T-cell (primary cell): Measurements from ENCODE around the gene DNAH6. TPM values are rescaled to one million over a fixed set of nuclear protein-coding genes. Genes with fewer than 3 reads are reported as not detected.

Experiments used
- ATAC-seq, 4 experiments: fragments of 200-7000 bp in 3 of 4; fragments of 150-1000 bp in 1 of 4; cut with Tn5 transposase; replicated peaks in 1 of 4; 1 replicate in 3 of 4; 2 replicates in 1 of 4; pipeline ENCODE4 v1.10.0; 2021; ENCODE audit warnings: moderate library complexity in 3 of 4, mild to moderate bottlenecking in 2 of 4, moderate number of reproducible peaks in 1 of 4
- CTCF ChIA-PET, 2 donors: fragments of 300-600 bp; sonication (Branson Sonifier 250); formaldehyde crosslinking; loops; one replicate each; lab custom pipeline; 2022; ENCODE audit warnings: antibody characterized with exemption in 2 of 2; lab: Charles Lee
- POLR2A ChIA-PET, 2 donors: fragments of 300-600 bp; sonication (Branson Sonifier 250); formaldehyde crosslinking; loops; one replicate each; lab custom pipeline; 2022; ENCODE audit warnings: antibody characterized with exemption in 2 of 2; lab: Charles Lee
- DNase-seq, 35 experiments: peaks; one replicate each; pipeline versions ENCODE4 v3.0.0 to v3.0.0-alpha.2; 2013 to 2023
- H3K27ac ChIP-seq: one replicate; pipeline ENCODE4 v1.5.1; 2013; ENCODE audit warnings: low read length
- H3K27me3 ChIP-seq, 2 experiments: replicated peaks in 1 of 2; 1 replicate in 1 of 2; 2 replicates in 1 of 2; pipeline versions ENCODE4 v1.6.1 to v1.7.0; 2013; ENCODE audit warnings: low read length in 1 of 2, mixed read lengths in 1 of 2; ENCODE audit not compliant: control insufficient read depth in 2 of 2, insufficient read depth in 2 of 2; ENCODE audit errors: extremely low read depth in 1 of 2
- H3K36me3 ChIP-seq, 2 donors: 1 replicate in 1 of 2; 2 replicates in 1 of 2; pipeline versions ENCODE4 v1.6.1 to v1.7.0; 2013; ENCODE audit warnings: low read length in 1 of 2; ENCODE audit not compliant: control insufficient read depth in 2 of 2, insufficient read depth in 1 of 2; ENCODE audit errors: extremely low read depth in 1 of 2
- H3K4me1 ChIP-seq, 2 experiments: 1 replicate in 1 of 2; 2 replicates in 1 of 2; pipeline versions ENCODE4 v1.6.1 to v1.7.0; 2013; ENCODE audit warnings: low read length in 2 of 2, mixed read lengths in 1 of 2; ENCODE audit not compliant: insufficient read depth in 2 of 2, control insufficient read depth in 1 of 2; ENCODE audit errors: extremely low read depth in 1 of 2
- H3K4me3 ChIP-seq, 2 donors: 1 replicate in 1 of 2; 2 replicates in 1 of 2; pipeline versions ENCODE4 v1.5.1 to v1.7.0; 2013; ENCODE audit warnings: mild to moderate bottlenecking in 2 of 2, low read length in 1 of 2, moderate library complexity in 1 of 2; ENCODE audit not compliant: control insufficient read depth in 1 of 2; ENCODE audit errors: extremely low read depth in 1 of 2
- H3K9me3 ChIP-seq: 2 replicates; pipeline ENCODE4 v1.7.0; 2013
- H3K27ac Mint-ChIP-seq, 2 donors: one replicate each; pipeline ENCODE4 v1.8.0; 2020 to 2021; ENCODE audit warnings: mild to moderate bottlenecking in 2 of 2, mixed read lengths in 2 of 2
- H3K27me3 Mint-ChIP-seq, 2 donors: one replicate each; pipeline ENCODE4 v1.8.0; 2021 to 2022; ENCODE audit warnings: mixed read lengths in 2 of 2
- H3K36me3 Mint-ChIP-seq: one replicate; pipeline ENCODE4 v1.8.0; 2021; ENCODE audit warnings: mixed read lengths
- H3K4me1 Mint-ChIP-seq, 3 donors: one replicate each; pipeline ENCODE4 v1.8.0; 2020 to 2022; ENCODE audit warnings: mixed read lengths in 3 of 3, mild to moderate bottlenecking in 1 of 3
- H3K4me3 Mint-ChIP-seq, 3 donors: one replicate each; pipeline ENCODE4 v1.8.0; 2020 to 2022; ENCODE audit warnings: mild to moderate bottlenecking in 3 of 3, mixed read lengths in 3 of 3, moderate library complexity in 3 of 3
- H3K9me3 Mint-ChIP-seq, 3 donors: one replicate each; pipeline ENCODE4 v1.8.0; 2020 to 2022; ENCODE audit warnings: mixed read lengths in 3 of 3
- WGBS: methylation state at CpG from one replicate; pipeline ENCODE4 v1.1.5; 2013; ENCODE audit warnings: missing lambda C conversion rate; ENCODE audit not compliant: insufficient coverage; 5-methylcytosine and 5-hydroxymethylcytosine counted together
- total RNA-seq, 35 experiments: library from RNA in 6 of 35; stranded (reverse) in 6 of 35; fragments of 120-200 nt in 1 of 35; gene quantifications; one replicate each; pipeline versions ENCODE4 v1.2.1 to v1.2.4 and lab custom pipeline; 2013 to 2026

The DNAH6 gene
- total RNA-seq, 5 donors from 2014 or later (not counting 1 experiment from before 2014, with no cell fraction given) = 0.44 to 2.0 (median 1.2) TPM

DNA sequence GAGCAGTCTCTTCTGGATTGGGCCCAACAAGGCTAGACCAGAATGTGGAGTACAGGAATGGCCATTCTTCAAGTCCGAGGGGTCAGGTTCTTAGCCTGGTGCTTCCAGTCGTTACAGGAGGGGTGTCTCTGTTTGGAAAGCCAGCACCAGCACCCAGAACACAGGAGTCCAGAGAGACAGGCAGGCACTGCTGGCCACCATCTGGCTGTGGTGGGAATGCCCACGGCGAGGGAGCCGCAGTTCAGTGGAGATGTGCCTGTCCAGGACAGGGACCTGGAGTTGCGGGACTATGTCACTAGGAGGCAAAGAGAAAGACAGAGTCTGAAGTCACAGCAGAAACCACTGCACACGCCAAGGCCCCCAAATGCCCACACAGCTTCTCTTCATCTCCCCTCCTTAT is 305.5 kb downstream of the DNAH6 start:
- POLR2A ChIA-PET = interaction anchor here in 1 of 2 donors (1.2 kb wide), 1 partner anchor 18 kb away, joined by 3 read pairs; no protein-coding TSS in a partner anchor
- no peak overlapping the region for H3K4me3 Mint-ChIP-seq

DNA sequence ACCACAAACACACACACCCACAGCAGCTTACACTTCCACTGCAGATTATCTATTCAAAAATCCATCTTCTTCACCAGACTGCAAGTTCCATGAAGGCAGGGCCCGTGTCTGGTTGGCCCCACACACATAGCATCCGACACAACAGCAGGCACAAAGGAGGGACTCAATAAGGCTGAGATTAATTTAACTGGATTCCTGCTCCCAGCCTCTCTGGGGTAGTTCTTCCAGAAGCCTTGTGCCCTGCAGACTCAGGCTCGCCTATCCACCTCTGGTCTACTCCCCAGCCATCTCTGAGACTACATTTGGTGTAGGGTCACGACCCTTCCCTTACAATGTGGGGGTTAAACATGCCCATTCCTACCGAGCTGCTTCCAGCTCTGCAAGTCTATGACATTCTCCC is 306.9 kb downstream of the DNAH6 start:
- no peaks in the 10 kb centered on the region for H3K27me3 Mint-ChIP-seq
- POLR2A ChIA-PET = no interaction called here
- peaks cover 6 to 34% of the 10 kb centered on the region in 2 experiments for H3K4me1 ChIP-seq
- no peak overlapping the region for H3K4me3 ChIP-seq
- peaks cover 6 to 9% of the 10 kb centered on the region in 2 donors for H3K36me3 ChIP-seq
- 93% methylated on average over 3 of the region's 5 CpGs for WGBS
- H3K4me3 Mint-ChIP-seq = no peak overlapping the region
- no peak for DNase-seq
- no peaks in the 10 kb centered on the region for H3K27me3 ChIP-seq
- no peak overlapping the region for H3K27ac ChIP-seq
- no peak for ATAC-seq
- H3K9me3 ChIP-seq = no peaks in the 10 kb centered on the region
- H3K4me1 Mint-ChIP-seq = peaks cover 40 to 64% (median 47%) of the 10 kb centered on the region in 3 donors
- CTCF ChIA-PET = interaction anchor here in 1 of 2 donors (0.7 kb wide), 1 partner anchor 103 kb away, joined by 3 read pairs; no protein-coding TSS in a partner anchor
- H3K9me3 Mint-ChIP-seq = no peaks in the 10 kb centered on the region
- peaks cover 37% of the 10 kb centered on the region for H3K36me3 Mint-ChIP-seq
- H3K27ac Mint-ChIP-seq = peak overlapping the region; percentile 36 to 83

More for the DNA sequence above, 305.5 kb downstream of the DNAH6 start:
- Histone ChIP-seq H3K27me3 (no peaks in the 10 kb centered on the region), H3K36me3 (peaks cover 5 to 6% of the 10 kb centered on the region in 2 donors), H3K4me1 (peaks cover 2 to 30% of the 10 kb centered on the region in 2 experiments), H3K27ac (no peak overlapping the region), H3K9me3 (no peaks in the 10 kb centered on the region), H3K4me3 (no peak overlapping the region)
- ATAC-seq = no peak
- Mint-ChIP-seq H3K4me1 (peaks cover 54 to 78% (median 61%) of the 10 kb centered on the region in 3 donors), H3K36me3 (peaks cover 32% of the 10 kb centered on the region), H3K27ac (peak overlapping the region; percentile 69 to 83), H3K9me3 (no peaks in the 10 kb centered on the region), H3K27me3 (no peaks in the 10 kb centered on the region)
- 100% methylated on average over 5 of the region's 7 CpGs for WGBS
- CTCF ChIA-PET = no interaction called here
- no peak for DNase-seq

GRCh38 chr2:84823788-84824187 is 307.5 kb downstream of the DNAH6 start:
- Mint-ChIP-seq H3K36me3 (peaks cover 37% of the 10 kb centered on the region), H3K27ac (peak overlapping the region in 1 of 2 donors; percentile 83), H3K27me3 (no peaks in the 10 kb centered on the region), H3K4me1 (peaks cover 38 to 58% (median 42%) of the 10 kb centered on the region in 3 donors), H3K9me3 (no peaks in the 10 kb centered on the region), H3K4me3 (no peak overlapping the region)
- Histone ChIP-seq H3K9me3 (no peaks in the 10 kb centered on the region), H3K27ac (no peak overlapping the region), H3K36me3 (peaks cover 6 to 9% of the 10 kb centered on the region in 2 donors), H3K27me3 (no peaks in the 10 kb centered on the region), H3K4me3 (no peak overlapping the region), H3K4me1 (peaks cover 11 to 39% of the 10 kb centered on the region in 2 experiments)
- ChIA-PET CTCF (no interaction called here), POLR2A (interaction anchor here in 1 of 2 donors (0.6 kb wide), 1 partner anchor 16 kb away, joined by 4 read pairs; no protein-coding TSS in a partner anchor)
- no peak for ATAC-seq
- WGBS = 97% methylated on average over 20 of the region's 21 CpGs
- no peak for DNase-seq

GRCh38 chr2:84827978-84828575 is 311.8 kb downstream of the DNAH6 start:
- Histone ChIP-seq H3K4me1 (peaks cover 49 to 61% of the 10 kb centered on the region in 2 experiments), H3K4me3 (no peak overlapping the region), H3K9me3 (no peaks in the 10 kb centered on the region), H3K27me3 (no peaks in the 10 kb centered on the region), H3K27ac (no peak overlapping the region), H3K36me3 (peaks cover 2 to 15% of the 10 kb centered on the region in 2 donors)
- H3K4me1 Mint-ChIP-seq = peaks cover 10 to 25% (median 13%) of the 10 kb centered on the region in 3 donors
- peak in 3 of 4 experiments; percentile 21 to 59 (median 38) for ATAC-seq
- no peaks in the 10 kb centered on the region for H3K27me3 Mint-ChIP-seq
- peaks cover 18% of the 10 kb centered on the region for H3K36me3 Mint-ChIP-seq
- no peak overlapping the region for H3K4me3 Mint-ChIP-seq
- H3K27ac Mint-ChIP-seq = no peak overlapping the region
- WGBS = 89% methylated on average over 2 of the region's 2 CpGs
- POLR2A ChIA-PET = no interaction called here
- H3K9me3 Mint-ChIP-seq = no peaks in the 10 kb centered on the region
- CTCF ChIA-PET = interaction anchor here in 1 of 2 donors (0.8 kb wide), 1 partner anchor 98 kb away, joined by 3 read pairs; no protein-coding TSS in a partner anchor
- DNase-seq = no peak

- H3K27ac ChIP-seq = no peak overlapping the region
- peaks cover 0 to 10% of the 10 kb centered on the region in 2 donors for H3K36me3 ChIP-seq
- CTCF ChIA-PET = no interaction called here
- no CpG with 5 or more reads among the region's 2 CpGs for WGBS
- DNase-seq (no peak), ATAC-seq (no peak)
- H3K36me3 Mint-ChIP-seq = peaks cover 12% of the 10 kb centered on the region
- POLR2A ChIA-PET = no interaction called here
- no peaks in the 10 kb centered on the region for H3K27me3 Mint-ChIP-seq
- no peaks in the 10 kb centered on the region for H3K9me3 ChIP-seq
- no peak overlapping the region for H3K4me3 Mint-ChIP-seq
- no peaks in the 10 kb centered on the region for H3K9me3 Mint-ChIP-seq
- H3K27me3 ChIP-seq = no peaks in the 10 kb centered on the region
- peaks cover 6 to 23% (median 21%) of the 10 kb centered on the region in 3 donors for H3K4me1 Mint-ChIP-seq
- H3K4me3 ChIP-seq = no peak overlapping the region
- H3K4me1 ChIP-seq = peaks cover 60 to 70% of the 10 kb centered on the region in 2 experiments
- no peak overlapping the region for H3K27ac Mint-ChIP-seq
Measured at GRCh38 chr2:84829693-84830092, 313.4 kb downstream of the DNAH6 start.

GRCh38 chr2:84830095-84830494 is 313.8 kb downstream of the DNAH6 start:
- peak in 1 of 35 experiments; percentile 30 for DNase-seq
- Histone ChIP-seq H3K4me3 (no peak overlapping the region), H3K4me1 (peaks cover 60 to 70% of the 10 kb centered on the region in 2 experiments), H3K9me3 (no peaks in the 10 kb centered on the region), H3K27me3 (no peaks in the 10 kb centered on the region), H3K27ac (no peak overlapping the region), H3K36me3 (peaks cover 0 to 10% of the 10 kb centered on the region in 2 donors)
- Mint-ChIP-seq H3K9me3 (peaks cover 0 to 3% (median 0%) of the 10 kb centered on the region in 3 donors), H3K27ac (no peak overlapping the region), H3K27me3 (no peaks in the 10 kb centered on the region), H3K36me3 (peaks cover 14% of the 10 kb centered on the region), H3K4me3 (no peak overlapping the region), H3K4me1 (peaks cover 9 to 25% (median 17%) of the 10 kb centered on the region in 3 donors)
- WGBS = 81% methylated on average over 9 of the region's 11 CpGs
- POLR2A ChIA-PET = no interaction called here
- CTCF ChIA-PET = interaction anchor here in 1 of 2 donors (0.6 kb wide), 1 partner anchor 33 kb away, joined by 5 read pairs; no protein-coding TSS in a partner anchor
- ATAC-seq = no peak
